G401.6 (cell line): ENCODE measurements around the gene ANAPC1.
"Not testable (repeated sequence)": the region's sequence is repeated elsewhere in the genome, so short reads cannot be mapped to it uniquely, and the experiment has no call there.

Source experiments
- FAIRE-seq: peaks from 2 replicates; lab custom pipeline; 2012; peaks lifted over from hg19 to GRCh38; lab: Jason Lieb, UNC

The ANAPC1 gene

GRCh38 chr2:111727611-111728110 lies 156.3 kb downstream of the ANAPC1 start:
- not testable (repeated sequence) for FAIRE-seq

DNA sequence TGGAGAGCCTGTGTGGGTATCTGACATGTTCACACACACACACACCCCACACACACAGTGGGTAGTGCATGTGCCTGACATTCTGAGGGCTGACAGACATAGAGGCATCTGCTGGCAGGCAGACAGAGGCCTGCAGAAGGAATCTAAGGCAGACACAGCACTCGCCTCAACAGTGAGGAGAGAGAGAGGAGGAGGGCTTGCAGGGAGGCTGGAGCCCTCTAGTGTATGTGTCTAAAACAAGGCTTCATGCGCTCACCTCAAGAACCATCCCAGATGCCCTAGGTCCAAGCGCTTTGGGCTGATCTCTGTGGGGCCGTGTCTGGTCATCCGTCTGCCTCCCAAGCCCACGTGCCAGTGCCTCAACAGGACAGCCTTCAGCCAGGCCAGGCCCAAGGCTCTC lies 158.3 kb downstream of the ANAPC1 start:
- not testable (repeated sequence) for FAIRE-seq

DNA sequence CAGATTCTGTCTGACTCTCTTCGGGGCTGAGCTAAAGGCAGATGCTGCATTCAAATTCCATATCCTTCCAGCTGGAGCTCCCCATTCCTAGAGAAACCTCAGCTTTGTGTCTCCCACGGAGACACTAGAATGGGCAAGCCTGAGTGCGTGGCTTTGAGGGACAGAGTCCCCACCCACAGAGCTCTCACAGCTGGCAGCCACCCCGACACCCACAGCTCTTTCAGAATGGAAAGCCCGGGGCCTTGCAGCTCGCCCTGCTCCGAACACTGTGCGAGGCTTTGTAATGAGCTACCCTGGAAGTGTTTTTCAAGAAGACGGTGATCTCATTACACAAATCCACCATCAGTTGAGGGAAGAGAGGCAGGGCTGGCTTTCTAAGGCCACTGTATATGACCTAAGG lies 164.4 kb downstream of the ANAPC1 start:
- not testable (repeated sequence) for FAIRE-seq
